COLO829 (cell line): ENCODE measurements around the gene CRABP1.

ENCODE experiments used
- DNase-seq: peaks from one replicate; pipeline ENCODE4 v3.0.0; 2012; ENCODE audit warnings: low spot score

CRABP1 gene

DNA sequence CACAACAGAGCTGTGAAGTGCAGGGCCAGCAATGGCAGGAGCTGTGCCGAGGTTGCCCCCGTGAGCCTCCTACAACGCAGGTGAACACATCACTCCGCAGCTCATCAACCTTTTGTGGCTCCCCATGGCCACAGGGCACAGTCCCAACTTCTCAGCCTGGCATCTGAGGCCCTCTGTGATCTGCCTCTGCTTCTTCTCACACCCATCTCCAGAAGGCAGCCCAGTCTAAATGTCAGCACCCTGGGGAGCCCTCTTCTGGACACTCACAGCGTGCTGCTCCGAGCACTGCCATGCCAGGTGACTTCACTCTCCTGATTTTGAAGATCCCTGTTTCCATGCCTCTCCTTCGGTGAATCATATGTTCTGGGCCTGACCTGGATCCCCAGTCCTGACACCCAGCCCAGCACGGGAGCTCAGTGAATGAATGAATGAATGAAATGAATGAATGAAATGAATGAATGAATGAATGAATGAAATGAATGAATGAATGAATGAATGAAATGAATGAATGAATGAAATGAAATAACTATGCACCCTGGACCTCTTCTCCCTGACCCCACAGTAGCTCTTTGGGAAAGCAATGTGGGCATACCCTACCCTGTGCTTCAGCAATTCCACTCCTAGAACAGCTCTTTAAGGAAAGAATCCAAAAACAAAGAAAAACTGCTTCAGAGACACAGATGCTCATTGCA lies 22.9 kb upstream of the CRABP1 start:
- DNase-seq: no peak

DNA sequence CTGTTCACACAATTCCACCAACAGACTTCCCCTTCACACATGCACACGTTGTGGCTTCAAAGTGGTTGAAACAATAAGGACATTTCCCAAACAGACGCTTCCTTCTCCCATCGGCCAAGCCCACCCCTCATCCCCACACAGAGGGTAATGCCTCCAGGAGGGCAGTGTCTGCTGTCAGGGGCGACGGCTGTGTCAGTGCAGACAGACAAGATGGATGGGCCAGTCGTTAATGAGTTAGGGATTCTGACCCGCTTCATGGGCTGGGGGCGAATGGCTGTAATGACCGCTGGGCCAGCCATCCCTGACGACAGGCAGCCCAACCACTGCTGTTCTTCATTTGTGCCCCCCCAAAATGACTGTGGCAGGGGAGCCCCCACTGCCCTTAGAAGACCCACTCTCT lies 20.6 kb upstream of the CRABP1 start:
- DNase-seq: no peak

DNA sequence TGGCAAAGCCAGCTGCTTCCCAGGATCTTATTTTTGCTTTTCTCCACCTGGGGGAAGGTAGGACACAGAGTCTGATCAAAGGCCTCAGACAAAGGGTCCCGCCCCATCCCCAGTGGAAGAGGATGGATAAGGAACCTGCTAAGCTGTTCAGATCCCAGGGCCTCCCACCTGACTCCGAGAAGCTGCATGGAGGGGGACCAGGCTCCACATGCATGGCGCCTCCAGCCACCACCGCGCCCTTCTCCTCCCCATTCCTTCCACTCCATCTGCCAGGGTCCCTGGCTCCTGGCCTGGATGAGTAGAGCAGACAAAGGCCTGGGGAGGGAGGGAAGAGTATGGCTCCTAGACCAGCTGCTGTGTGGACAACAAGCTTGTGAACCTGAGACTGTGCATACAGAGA lies 20.0 kb upstream of the CRABP1 start:
- no peak for DNase-seq

DNA sequence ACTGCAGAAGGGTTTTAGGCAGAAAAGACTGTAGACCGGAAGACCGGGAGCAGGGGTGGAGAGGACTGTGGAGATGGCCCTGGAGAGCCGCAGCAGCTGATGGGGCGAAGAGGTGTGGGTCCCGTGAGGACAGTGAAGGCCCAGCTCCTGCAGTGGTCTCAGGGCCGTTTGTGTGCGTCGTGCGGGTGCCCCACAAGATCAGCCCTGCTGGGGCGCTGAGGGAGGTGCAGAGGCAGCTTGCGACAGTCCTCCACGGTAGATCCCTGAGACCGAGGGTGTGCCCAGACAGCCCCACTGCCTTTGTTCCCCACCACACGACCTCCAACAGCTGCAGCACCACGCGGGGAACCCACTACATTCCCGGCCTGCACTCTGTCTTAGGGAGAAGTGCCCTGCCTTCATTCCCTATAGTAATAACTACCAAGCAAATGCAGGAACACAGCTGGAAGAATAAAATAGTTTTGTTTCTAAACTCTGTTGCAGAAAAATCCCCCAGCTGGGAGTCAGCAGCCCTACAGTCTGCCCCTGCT lies 19.0 kb upstream of the CRABP1 start:
- no peak for DNase-seq

DNA sequence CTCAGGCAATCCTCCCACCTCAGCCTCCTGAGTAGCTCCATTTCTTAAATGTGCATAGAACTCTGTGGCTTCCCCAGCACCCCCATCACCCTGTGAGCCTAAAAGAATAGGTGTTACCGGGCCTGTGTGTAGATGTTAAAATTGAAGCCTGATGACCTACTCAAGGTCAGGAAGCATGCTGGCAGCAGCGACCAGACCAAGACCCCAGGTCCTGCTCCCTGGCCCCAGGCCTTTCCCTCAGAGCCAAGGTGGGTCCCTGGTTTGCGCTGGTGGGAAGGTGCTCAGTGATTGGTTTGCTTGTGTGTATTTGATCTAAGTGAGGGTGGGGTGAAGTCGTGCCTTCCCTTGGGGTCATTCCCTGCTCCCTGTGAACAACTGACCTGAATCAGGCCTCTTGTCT lies 18.4 kb upstream of the CRABP1 start:
- DNase-seq: no peak

- no peak for DNase-seq
Observed at GRCh38 chr15:78322243-78322642, 17.9 kb upstream of the CRABP1 start.

DNA sequence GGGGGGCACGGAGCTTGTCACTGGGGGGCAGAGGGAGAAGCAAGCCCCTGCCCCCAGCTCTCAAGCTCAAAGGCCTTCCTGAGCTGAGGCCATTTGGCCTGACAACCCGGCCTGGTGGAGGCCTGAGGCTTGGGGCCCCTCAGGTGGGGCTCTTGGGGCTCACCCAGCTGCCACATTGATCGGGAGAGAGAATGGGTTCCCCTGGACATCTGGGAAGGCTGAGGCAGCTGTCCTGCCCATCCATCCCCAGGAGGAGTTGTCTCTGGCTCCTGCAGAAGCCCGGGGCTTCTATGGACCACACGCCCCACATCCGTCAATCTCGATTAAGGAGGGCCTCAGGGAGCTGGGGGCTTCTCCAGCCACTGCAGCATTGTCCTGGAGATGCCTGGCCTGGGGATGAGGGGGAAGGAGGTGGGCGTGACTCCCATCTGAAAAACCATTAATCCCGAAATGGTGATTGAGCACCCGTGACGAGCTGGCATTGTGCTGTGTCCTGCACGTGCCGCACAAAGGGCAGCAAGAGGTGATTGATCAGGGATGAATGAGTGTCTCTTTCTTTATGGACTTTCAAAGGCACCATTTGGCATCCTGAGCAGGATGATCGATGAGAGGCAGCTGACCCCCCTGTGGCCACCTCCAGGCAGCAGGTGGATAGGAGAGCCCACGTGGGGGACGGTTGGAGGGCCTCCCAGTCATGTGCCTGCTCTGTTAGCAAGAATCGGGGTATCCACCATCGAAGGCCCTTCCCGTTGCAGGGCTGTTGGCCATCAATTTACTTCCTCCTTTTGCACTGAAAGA lies 17.2 kb upstream of the CRABP1 start:
- no peak for DNase-seq

DNA sequence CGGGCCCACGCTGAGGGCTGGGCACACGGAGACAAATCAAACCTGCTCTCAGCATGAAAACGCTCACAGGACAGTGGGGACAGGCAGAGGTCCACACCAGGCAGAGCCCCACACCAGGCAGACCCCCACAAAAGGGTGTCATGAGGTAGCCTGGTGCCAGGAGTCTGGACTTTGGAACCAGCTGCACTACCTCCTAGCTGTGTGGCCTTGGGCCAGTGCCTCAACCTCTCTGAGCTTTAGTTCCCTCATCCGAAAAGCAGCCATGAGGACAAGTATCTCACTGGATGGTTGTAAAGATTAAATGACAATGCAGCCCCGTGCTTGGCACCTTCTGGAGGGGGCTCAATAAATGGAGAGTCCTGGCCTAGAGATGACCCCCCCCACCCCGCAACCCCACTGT lies 16.5 kb upstream of the CRABP1 start:
- no peak for DNase-seq

GRCh38 chr15:78324144-78324543 lies 16.0 kb upstream of the CRABP1 start:
- no peak for DNase-seq

DNA sequence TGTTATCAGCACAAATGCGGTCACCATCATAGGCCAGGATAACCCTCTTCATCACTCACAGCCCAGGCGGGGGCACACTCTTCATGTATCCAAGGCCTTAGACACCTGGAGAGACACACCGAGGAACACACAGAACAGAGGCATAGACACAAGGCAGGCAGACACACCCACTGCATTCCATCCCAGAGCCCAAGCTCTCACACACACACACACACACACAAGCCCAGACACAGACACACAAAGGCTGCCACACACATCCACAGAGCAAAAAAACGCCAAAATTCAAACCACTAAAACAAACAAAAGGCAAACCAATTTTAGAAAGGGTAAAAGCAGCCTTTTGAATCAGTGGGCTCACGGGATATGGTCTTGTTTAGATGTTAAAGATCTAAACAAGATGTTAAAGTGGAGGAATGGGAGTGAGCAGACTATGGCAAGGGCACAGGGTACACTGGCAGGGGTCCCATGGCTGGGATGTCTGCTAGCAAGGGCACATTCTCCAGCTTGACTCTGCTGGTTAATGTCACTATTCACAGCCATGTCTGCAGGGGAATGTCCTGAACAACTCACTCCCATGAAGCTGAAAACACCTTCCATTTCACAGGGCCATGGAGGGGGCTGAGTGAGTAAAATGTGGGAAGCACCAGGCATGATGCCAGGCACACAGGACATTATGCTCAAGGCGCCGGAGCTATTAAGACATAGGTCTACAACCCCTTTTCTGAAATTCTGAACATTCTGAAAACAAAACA lies 14.9 kb upstream of the CRABP1 start:
- DNase-seq: no peak

DNA sequence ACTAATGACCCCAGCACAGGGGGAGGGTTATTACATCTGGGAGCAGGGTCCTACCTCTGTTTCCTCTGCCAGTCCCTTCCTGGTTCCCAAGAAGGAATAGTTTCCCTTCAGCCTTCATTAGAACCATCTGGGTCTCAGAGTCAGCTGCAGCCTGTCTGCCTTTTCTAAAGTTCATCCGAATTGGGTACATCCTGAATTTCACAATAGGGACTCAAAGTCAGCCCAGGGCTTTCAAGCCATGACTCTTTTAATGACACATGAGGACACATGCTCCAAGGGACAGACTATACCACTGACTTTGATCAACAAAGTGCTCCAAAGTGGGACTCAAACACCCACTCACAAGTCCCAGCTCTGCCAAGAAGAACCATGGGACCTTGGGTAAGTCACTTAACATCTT lies 12.7 kb upstream of the CRABP1 start:
- DNase-seq: no peak

GRCh38 chr15:78329625-78330024 lies 10.5 kb upstream of the CRABP1 start:
- no peak for DNase-seq

DNA sequence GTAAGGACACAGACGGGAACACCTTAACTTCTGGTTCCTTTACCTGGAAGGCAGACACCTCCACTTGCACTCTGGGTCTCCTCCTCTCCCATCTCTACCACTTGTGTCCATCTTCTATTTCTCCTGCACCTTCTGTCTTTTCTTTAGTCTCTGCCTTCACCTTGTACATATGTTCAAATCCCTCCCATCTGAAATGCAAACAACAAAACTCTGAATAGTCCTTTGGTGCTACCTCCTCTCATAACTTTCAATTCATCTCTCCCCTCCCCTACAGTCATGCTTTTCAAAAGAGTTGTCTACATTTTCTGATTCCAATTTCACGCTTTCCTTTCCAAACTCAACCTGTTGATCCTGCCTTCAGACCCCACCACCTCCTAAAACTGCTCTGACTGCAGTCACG lies 5.3 kb upstream of the CRABP1 start:
- no peak for DNase-seq

GRCh38 chr15:78335985-78336384 lies 4.2 kb upstream of the CRABP1 start:
- DNase-seq: no peak

DNA sequence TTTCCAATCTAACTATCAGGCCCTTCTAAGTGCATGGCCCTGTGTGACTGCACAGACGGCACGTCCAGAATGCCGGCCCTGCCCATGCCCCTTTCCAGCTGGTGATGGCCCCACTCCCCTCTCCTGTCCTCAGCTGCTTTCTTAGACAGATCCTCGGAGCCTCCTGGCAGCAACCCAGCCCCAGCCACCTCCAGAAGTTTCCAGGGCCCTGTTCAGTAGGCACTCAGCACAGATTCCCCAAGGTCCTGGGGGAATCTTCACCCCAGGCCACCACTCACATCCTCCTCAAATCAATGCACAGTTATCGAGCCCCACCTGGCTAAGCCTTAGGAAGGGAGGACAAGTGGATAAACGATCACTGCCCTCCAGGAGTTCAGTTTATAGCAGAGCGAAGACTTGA lies 1.4 kb upstream of the CRABP1 start:
- DNase-seq: no peak

- no peak for DNase-seq
Observed at GRCh38 chr15:78339559-78339958, 594 bp upstream of the CRABP1 start.

GRCh38 chr15:78341057-78341987 lies 1.2 kb downstream of the CRABP1 start:
- no peak for DNase-seq

DNA sequence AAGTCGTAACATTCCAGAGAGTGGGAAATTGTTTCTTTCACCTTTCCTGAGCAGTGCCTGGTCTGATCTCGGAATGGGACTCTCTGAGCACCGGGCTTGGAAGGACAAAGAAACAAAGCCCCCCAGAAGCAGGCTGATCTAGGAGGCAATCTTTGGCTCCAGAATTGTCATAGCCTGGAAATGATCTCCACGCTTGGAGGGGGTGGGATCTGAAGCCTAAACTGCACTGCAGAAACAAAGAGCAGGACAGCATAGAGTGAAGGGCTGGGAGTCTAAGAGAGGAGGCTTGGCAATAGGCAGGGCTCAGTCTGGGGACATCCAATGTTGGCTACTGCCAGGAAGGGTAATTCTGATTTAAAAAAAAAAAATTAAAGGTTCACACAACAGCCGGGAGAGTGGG lies 1.9 kb downstream of the CRABP1 start:
- no peak for DNase-seq

DNA sequence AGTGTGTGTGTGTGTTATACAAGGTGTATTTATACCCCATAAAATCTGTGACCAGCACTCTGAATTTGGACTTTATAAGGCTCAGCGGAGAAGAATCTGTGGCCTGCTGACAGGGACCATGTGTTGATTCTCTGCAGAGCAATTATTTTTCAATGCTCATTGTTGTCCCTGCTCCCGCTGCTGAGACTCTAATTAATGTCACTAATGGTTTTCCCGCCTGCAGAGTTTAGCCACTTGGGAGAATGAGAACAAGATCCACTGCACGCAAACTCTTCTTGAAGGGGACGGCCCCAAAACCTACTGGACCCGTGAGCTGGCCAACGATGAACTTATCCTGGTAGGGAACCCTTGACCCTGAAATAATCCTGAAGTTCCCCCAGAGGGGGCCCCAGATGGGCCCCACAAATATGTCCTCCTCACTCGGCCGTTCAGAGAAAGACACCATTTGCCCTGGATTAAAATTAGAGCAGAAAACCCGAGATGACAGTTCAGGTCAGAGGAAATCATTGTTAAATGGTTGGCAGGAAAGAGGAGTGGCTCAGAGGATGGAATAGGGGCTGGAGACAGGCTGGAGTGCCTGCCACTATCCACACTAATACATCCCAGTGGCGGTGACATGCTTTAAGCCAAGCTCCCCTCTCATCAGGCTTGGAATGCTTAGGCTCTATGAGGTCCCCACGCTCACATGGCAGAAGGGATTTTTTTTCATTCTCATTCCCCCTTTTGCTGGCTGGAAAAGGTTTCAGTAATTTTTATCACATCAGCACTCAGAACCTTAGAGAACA lies 3.3 kb downstream of the CRABP1 start:
- no peak for DNase-seq

DNA sequence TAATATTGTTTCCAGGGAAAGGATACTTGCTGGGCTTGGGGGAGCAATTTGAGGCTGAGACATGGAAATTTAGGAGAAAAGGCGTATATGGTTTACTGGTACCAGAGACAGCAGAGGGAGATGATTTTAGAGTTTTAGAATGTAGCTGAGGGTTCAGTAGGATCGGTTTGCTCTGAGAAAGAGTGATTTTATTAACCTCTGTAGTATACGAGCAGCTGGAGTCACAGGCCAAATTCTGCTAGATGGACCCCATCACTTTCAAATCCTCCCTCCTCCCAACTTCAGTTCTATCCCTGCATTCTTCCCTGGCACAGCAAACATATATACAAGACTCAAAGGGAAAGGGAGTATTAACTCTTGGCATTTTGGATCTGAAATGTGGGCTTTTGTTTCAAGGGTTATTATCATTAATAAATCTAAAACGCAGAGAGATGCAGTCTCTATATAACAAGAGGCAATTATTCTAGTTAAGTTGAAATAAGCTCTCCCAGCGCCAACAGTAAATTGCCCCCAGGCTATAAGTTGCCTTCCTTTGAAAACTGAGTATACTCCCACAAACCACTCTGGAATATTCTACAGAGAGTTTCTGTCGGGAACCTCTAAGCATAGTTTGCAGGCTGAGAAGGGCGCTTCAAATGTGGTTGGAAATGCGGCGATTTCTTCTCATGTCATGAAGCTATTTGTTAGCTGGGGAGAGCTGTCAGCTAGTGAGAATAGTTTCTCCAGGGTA lies 5.4 kb downstream of the CRABP1 start:
- peak; percentile 49 for DNase-seq
